HEK293T (cell line): ENCODE data around the gene ARPC4.

ENCODE experiments used
- ELF4 ChIP-seq: fragments of 450-650 bp; IDR thresholded peaks from 2 replicates; pipeline ENCODE4 v1.6.1; 2017; ENCODE audit warnings: antibody characterized with exemption
- FOXK2 ChIP-seq: fragments of 450-650 bp; IDR thresholded peaks from 2 replicates; pipeline ENCODE4 v1.6.1; 2016; ENCODE audit warnings: mild to moderate bottlenecking
- L3MBTL2 ChIP-seq: fragments of 450-650 bp; conservative IDR thresholded peaks from 2 replicates; pipeline ENCODE4 v1.6.1; 2016; ENCODE audit warnings: mild to moderate bottlenecking
- NFRKB ChIP-seq: fragments of 450-650 bp; IDR thresholded peaks from 2 replicates; pipeline ENCODE4 v1.6.1; 2016; ENCODE audit warnings: mild to moderate bottlenecking, moderate library complexity

- TF ChIP-seq NFRKB (no peak), ELF4 (no peak), FOXK2 (no peak), L3MBTL2 (no peak)
Measured at GRCh38 chr3:9780458-9780812, 12.4 kb upstream of the ARPC4 start.
